ENCODE data around the gene SUSD3.

- no peak for TF ChIP-seq CTCF (IDR thresholded peaks at IDR 0.05)
- TF ChIP-seq EP300 (IDR thresholded peaks at IDR 0.05) = no peak
- TF ChIP-seq POLR2A (IDR thresholded peaks at IDR 0.05) = no peak
- TF ChIP-seq POLR2AphosphoS5 (IDR thresholded peaks at IDR 0.05) = no peak
Measured at GRCh38 chr9:93009337-93010015, 49.0 kb upstream of the SUSD3 start.
